Fibroblast of lung (primary cell): Measurements from ENCODE around the gene OGDH.

Experiments
- CTCF ChIP-seq, 2 donors: IDR thresholded peaks in 1 of 2; conservative IDR thresholded peaks in 1 of 2; 1 replicate in 1 of 2; 2 replicates in 1 of 2; pipeline ENCODE4 v1.5.1; 2011 to 2012; ENCODE audit warnings: low read length in 2 of 2, control low read depth in 1 of 2, inconsistent platforms in 1 of 2, low read depth in 1 of 2, mild to moderate bottlenecking in 1 of 2
- EZH2 ChIP-seq: IDR thresholded peaks from 2 replicates; pipeline ENCODE4 v1.5.1; 2012; ENCODE audit warnings: low read length, control low read depth, mild to moderate bottlenecking; ENCODE audit errors: missing control alignments

GRCh38 chr7:44678101-44678470 is 71.7 kb downstream of the OGDH start:
- TF ChIP-seq CTCF (conservative IDR thresholded peaks at IDR 0.05 in 1 of 2, IDR thresholded peaks at IDR 0.05 in 1 of 2; ENCODE audit: low read depth in 1 of 2, low read length in 2 of 2) (no peak), EZH2 (no peak)
